CD14-positive monocyte (primary cell): ENCODE results near the gene LRCH1. TPM values are rescaled to one million over a fixed set of nuclear protein-coding genes. Genes with fewer than 3 reads are reported as not detected.

Experiments used
- DNase-seq, 3 donors: peaks; one replicate each; pipeline ENCODE4 v3.0.0-alpha.2; 2011 to 2022
- H2AFZ ChIP-seq: 2 replicates; pipeline ENCODE4 v1.6.0; 2012; ENCODE audit warnings: mild to moderate bottlenecking, low read depth, low read length, inconsistent platforms; ENCODE audit not compliant: insufficient read depth, poor library complexity, severe bottlenecking
- H3K27ac ChIP-seq, 2 donors: 1 replicate in 1 of 2; 2 replicates in 1 of 2; pipeline ENCODE4 v1.5.1; 2012 to 2013; ENCODE audit warnings: low read length in 2 of 2, control low read depth in 1 of 2, inconsistent platforms in 1 of 2, low read depth in 1 of 2, mild to moderate bottlenecking in 1 of 2
- H3K27me3 ChIP-seq, 2 donors: one replicate each; pipeline versions ENCODE4 v1.6.0 to v1.6.1; 2011 to 2013; ENCODE audit warnings: low read length in 2 of 2; ENCODE audit not compliant: control insufficient read depth in 2 of 2, insufficient read depth in 2 of 2
- H3K36me3 ChIP-seq, 2 donors: replicated peaks in 1 of 2; 1 replicate in 1 of 2; 2 replicates in 1 of 2; pipeline versions ENCODE4 v1.5.1 to v1.6.1; 2012 to 2013; ENCODE audit warnings: low read length in 2 of 2, control low read depth in 1 of 2, inconsistent platforms in 1 of 2, mild to moderate bottlenecking in 1 of 2; ENCODE audit not compliant: insufficient read depth in 2 of 2, control insufficient read depth in 1 of 2
- H3K4me1 ChIP-seq, 2 donors: 1 replicate in 1 of 2; 2 replicates in 1 of 2; pipeline versions ENCODE4 v1.5.1 to v1.6.1; 2012 to 2013; ENCODE audit warnings: low read length in 2 of 2, control low read depth in 1 of 2, inconsistent platforms in 1 of 2, mild to moderate bottlenecking in 1 of 2, moderate library complexity in 1 of 2; ENCODE audit not compliant: insufficient read depth in 2 of 2, control insufficient read depth in 1 of 2
- H3K4me2 ChIP-seq: replicated peaks from 2 replicates; pipeline ENCODE3; 2012; ENCODE audit warnings: low read length, moderate library complexity, mild to moderate bottlenecking; ENCODE audit not compliant: poor library complexity, severe bottlenecking; ENCODE audit errors: extremely low read depth
- H3K4me3 ChIP-seq, 3 experiments: fragments of 200-600 bp in 1 of 3; sonication (generic) in 1 of 3; replicated peaks in 1 of 3; 1 replicate in 2 of 3; 2 replicates in 1 of 3; pipeline ENCODE4 v1.5.1; 2011 to 2013; ENCODE audit warnings: low read length in 3 of 3, mild to moderate bottlenecking in 3 of 3, control low read depth in 2 of 3, low read depth in 2 of 3, inconsistent platforms in 1 of 3, moderate library complexity in 1 of 3
- H3K79me2 ChIP-seq: 2 replicates; pipeline ENCODE4 v1.6.0; 2012; ENCODE audit warnings: mild to moderate bottlenecking, control low read depth, inconsistent platforms, low read length, moderate library complexity; ENCODE audit not compliant: insufficient read depth
- H3K9ac ChIP-seq: 2 replicates; pipeline ENCODE4 v1.6.0; 2017; ENCODE audit warnings: low read length, mild to moderate bottlenecking; ENCODE audit not compliant: insufficient read depth, poor library complexity, severe bottlenecking
- H3K9me3 ChIP-seq, 2 donors: replicated peaks in 1 of 2; 1 replicate in 1 of 2; 2 replicates in 1 of 2; pipeline versions ENCODE4 v1.5.1 to v1.6.1; 2012 to 2013; ENCODE audit warnings: low read length in 2 of 2, control low read depth in 1 of 2; ENCODE audit not compliant: control insufficient read depth in 1 of 2, insufficient read depth in 1 of 2
- H4K20me1 ChIP-seq: 2 replicates; pipeline ENCODE4 v1.6.0; 2012; ENCODE audit warnings: mild to moderate bottlenecking, low read length, control low read depth, moderate library complexity; ENCODE audit not compliant: insufficient read depth
- H3K27ac Mint-ChIP-seq, 7 donors: one replicate each; pipeline ENCODE4 v1.8.0; 2020; ENCODE audit warnings: mild to moderate bottlenecking in 7 of 7, mixed read lengths in 7 of 7, moderate library complexity in 6 of 7, inconsistent platforms in 2 of 7
- H3K27me3 Mint-ChIP-seq, 3 donors: one replicate each; pipeline ENCODE4 v1.8.0; 2021 to 2022; ENCODE audit warnings: low read depth in 3 of 3, mild to moderate bottlenecking in 3 of 3, mixed read lengths in 3 of 3, moderate library complexity in 3 of 3, inconsistent platforms in 1 of 3
- H3K36me3 Mint-ChIP-seq, 2 donors: one replicate each; pipeline ENCODE4 v1.8.0; 2020; ENCODE audit warnings: mixed read lengths in 2 of 2, inconsistent platforms in 1 of 2, mild to moderate bottlenecking in 1 of 2
- H3K4me1 Mint-ChIP-seq: one replicate; pipeline ENCODE4 v1.8.0; 2020; ENCODE audit warnings: mild to moderate bottlenecking, mixed read lengths
- H3K4me3 Mint-ChIP-seq, 2 donors: one replicate each; pipeline ENCODE4 v1.8.0; 2020; ENCODE audit warnings: mild to moderate bottlenecking in 2 of 2, mixed read lengths in 2 of 2, moderate library complexity in 1 of 2
- H3K9me3 Mint-ChIP-seq, 7 donors: one replicate each; pipeline ENCODE4 v1.8.0; 2020 to 2022; ENCODE audit warnings: mixed read lengths in 7 of 7, mild to moderate bottlenecking in 6 of 7, moderate library complexity in 6 of 7, inconsistent platforms in 2 of 7
- CTCF ChIP-seq: fragments of 200-600 bp; IDR thresholded peaks from one replicate; pipeline ENCODE4 v1.8.0; 2022; ENCODE audit warnings: antibody characterized with exemption, mild to moderate bottlenecking
- WGBS: methylation state at CpG from one replicate; pipeline ENCODE4 v1.1.5; 2013; ENCODE audit warnings: missing lambda C conversion rate; ENCODE audit not compliant: insufficient coverage; 5-methylcytosine and 5-hydroxymethylcytosine counted together
- intact Hi-C, 2 donors: fragments of 100-400 bp; cut with micrococcal nuclease; formaldehyde crosslinking; loops; one replicate each; pipeline versions ENCODE4 v1.15.0 to v1.15.1; 2023
- polyA plus RNA-seq, 3 donors: library from polyadenylated mRNA; depleted of rRNA in 1 of 3; unstranded in 2 of 3; stranded (reverse) in 1 of 3; fragments of 300-500 nt in 2 of 3; fragments of >200 nt in 1 of 3; fragmentation: Illumina TruSeq in 2 of 3; gene quantifications; 1 replicate in 2 of 3; 2 replicates in 1 of 3; pipeline ENCODE4 v1.2.3, GENCODE V29; 2012 to 2021

Gene LRCH1
- polyA plus RNA-seq, 3 donors = 0.88 to 7.1 (median 2.1) TPM

- H3K27ac ChIP-seq = no peak overlapping the region
- peaks cover 97% of the 10 kb centered on the region for H4K20me1 ChIP-seq
- H3K9ac ChIP-seq = no peak overlapping the region
- H3K4me1 ChIP-seq = no peaks in the 10 kb centered on the region
- Mint-ChIP-seq H3K36me3 (no peaks in the 10 kb centered on the region), H3K27ac (no peak overlapping the region), H3K9me3 (no peaks in the 10 kb centered on the region), H3K27me3 (peaks cover 0 to 1% (median 1%) of the 10 kb centered on the region in 3 donors), H3K4me1 (peaks cover 19% of the 10 kb centered on the region), H3K4me3 (no peak overlapping the region)
- H3K27me3 ChIP-seq = no peaks in the 10 kb centered on the region
- no CpG with 5 or more reads among the region's 2 CpGs for WGBS
- H3K79me2 ChIP-seq = peaks cover 95% of the 10 kb centered on the region
- TF ChIP-seq CTCF = no peak
- no peaks in the 10 kb centered on the region for H3K9me3 ChIP-seq
- DNase-seq = no peak
- no peaks in the 10 kb centered on the region for H3K36me3 ChIP-seq
- H2AFZ ChIP-seq = no peak overlapping the region
- intact Hi-C loops = no loop called here
- no peak overlapping the region for H3K4me2 ChIP-seq
- H3K4me3 ChIP-seq = no peak overlapping the region
Observed at GRCh38 chr13:46562152-46562551, 9.2 kb downstream of the LRCH1 start.

GRCh38 chr13:46562581-46562980 lies 9.6 kb downstream of the LRCH1 start:
- peaks cover 0 to 1% (median 1%) of the 10 kb centered on the region in 3 donors for H3K27me3 Mint-ChIP-seq
- H3K4me1 ChIP-seq = no peaks in the 10 kb centered on the region
- no peaks in the 10 kb centered on the region for H3K36me3 Mint-ChIP-seq
- H3K27me3 ChIP-seq = no peaks in the 10 kb centered on the region
- no peak overlapping the region for H3K4me3 Mint-ChIP-seq
- DNase-seq = no peak
- WGBS = 100% methylated on average over 2 of the region's 5 CpGs
- peaks cover 97% of the 10 kb centered on the region for H4K20me1 ChIP-seq
- H3K4me3 ChIP-seq = no peak overlapping the region
- H3K9ac ChIP-seq = no peak overlapping the region
- H3K9me3 ChIP-seq = no peaks in the 10 kb centered on the region
- H2AFZ ChIP-seq = no peak overlapping the region
- no peak for TF ChIP-seq CTCF
- intact Hi-C loops = no loop called here
- no peak overlapping the region for H3K4me2 ChIP-seq
- H3K27ac ChIP-seq = no peak overlapping the region
- peak overlapping the region in 1 of 7 donors; percentile 57 for H3K27ac Mint-ChIP-seq
- H3K79me2 ChIP-seq = peaks cover 95% of the 10 kb centered on the region
- no peaks in the 10 kb centered on the region for H3K9me3 Mint-ChIP-seq
- peaks cover 19% of the 10 kb centered on the region for H3K4me1 Mint-ChIP-seq
- H3K36me3 ChIP-seq = no peaks in the 10 kb centered on the region
